ENCODE measurements around the gene ANO9. TPM values are rescaled to one million over a fixed set of nuclear protein-coding genes. Genes with fewer than 3 reads are reported as not detected.

The ANO9 gene
- total and polyA plus RNA-seq, 2 donors (not counting 1 experiment from before 2014, with no cell fraction given): not detected

DNA sequence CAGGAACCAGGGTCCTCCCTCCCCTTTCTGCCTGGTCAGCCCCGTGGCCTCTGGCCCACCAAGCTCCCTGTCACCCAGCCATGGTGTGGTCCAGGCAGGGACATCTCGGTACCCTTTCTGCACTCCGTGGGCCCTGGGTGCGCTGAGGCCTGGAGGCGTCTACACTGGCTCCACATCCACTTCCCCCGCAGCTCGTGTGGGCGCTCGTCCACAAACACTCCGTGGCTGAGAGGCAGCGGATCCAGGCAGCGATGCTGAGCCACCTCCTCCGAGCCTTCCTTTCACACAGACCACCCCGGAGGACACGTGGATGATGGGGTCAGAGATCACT, 49.1 kb upstream of the ANO9 start:
- no peaks in the 10 kb centered on the region for H3K79me2 ChIP-seq (ENCODE audit: control insufficient read depth, insufficient read depth, low read length)
- H3K4me3 ChIP-seq (replicated peaks in 1 of 4; ENCODE audit: control extremely low read depth in 1 of 4, insufficient read depth in 1 of 4, low read depth in 3 of 4, low read length in 4 of 4): no peak overlapping the region
- H3K9me3 ChIP-seq (ENCODE audit: control insufficient read depth, insufficient read depth, low read depth, low read length): no peaks in the 10 kb centered on the region
- TF ChIP-seq, protein P1, sequence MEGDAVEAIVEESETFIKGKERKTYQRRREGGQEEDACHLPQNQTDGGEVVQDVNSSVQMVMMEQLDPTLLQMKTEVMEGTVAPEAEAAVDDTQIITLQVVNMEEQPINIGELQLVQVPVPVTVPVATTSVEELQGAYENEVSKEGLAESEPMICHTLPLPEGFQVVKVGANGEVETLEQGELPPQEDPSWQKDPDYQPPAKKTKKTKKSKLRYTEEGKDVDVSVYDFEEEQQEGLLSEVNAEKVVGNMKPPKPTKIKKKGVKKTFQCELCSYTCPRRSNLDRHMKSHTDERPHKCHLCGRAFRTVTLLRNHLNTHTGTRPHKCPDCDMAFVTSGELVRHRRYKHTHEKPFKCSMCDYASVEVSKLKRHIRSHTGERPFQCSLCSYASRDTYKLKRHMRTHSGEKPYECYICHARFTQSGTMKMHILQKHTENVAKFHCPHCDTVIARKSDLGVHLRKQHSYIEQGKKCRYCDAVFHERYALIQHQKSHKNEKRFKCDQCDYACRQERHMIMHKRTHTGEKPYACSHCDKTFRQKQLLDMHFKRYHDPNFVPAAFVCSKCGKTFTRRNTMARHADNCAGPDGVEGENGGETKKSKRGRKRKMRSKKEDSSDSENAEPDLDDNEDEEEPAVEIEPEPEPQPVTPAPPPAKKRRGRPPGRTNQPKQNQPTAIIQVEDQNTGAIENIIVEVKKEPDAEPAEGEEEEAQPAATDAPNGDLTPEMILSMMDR (conservative IDR thresholded peaks at IDR 0.05 in 1 of 2, IDR thresholded peaks at IDR 0.05 in 1 of 2; ENCODE audit: low read depth in 1 of 2, low read length in 2 of 2): no peak
- TF ChIP-seq EZH2 (IDR thresholded peaks at IDR 0.05; ENCODE audit: low read length, missing control alignments): no peak
- H3K4me1 ChIP-seq (ENCODE audit: control insufficient read depth, extremely low read depth, insufficient read depth, low read length): no peaks in the 10 kb centered on the region
- no peak overlapping the region for H2AFZ ChIP-seq (ENCODE audit: low read length)
- no peak for DNase-seq (ENCODE audit: low read depth in 2 of 2)
- H3K4me2 ChIP-seq (ENCODE audit: extremely low read depth, insufficient read depth, low read length): no peak overlapping the region
- no peaks in the 10 kb centered on the region for H3K27me3 ChIP-seq (ENCODE audit: control insufficient read depth, insufficient read depth, low read length)
- H3K36me3 ChIP-seq (ENCODE audit: control insufficient read depth, insufficient read depth, low read length): peaks cover 11% of the 10 kb centered on the region
- no peak overlapping the region for H3K9ac ChIP-seq (ENCODE audit: insufficient read depth, low read length)
- H3K27ac ChIP-seq (ENCODE audit: insufficient read depth, low read length): no peak overlapping the region
- no peaks in the 10 kb centered on the region for H4K20me1 ChIP-seq (ENCODE audit: control insufficient read depth, extremely low read depth, insufficient read depth, low read length)

DNA sequence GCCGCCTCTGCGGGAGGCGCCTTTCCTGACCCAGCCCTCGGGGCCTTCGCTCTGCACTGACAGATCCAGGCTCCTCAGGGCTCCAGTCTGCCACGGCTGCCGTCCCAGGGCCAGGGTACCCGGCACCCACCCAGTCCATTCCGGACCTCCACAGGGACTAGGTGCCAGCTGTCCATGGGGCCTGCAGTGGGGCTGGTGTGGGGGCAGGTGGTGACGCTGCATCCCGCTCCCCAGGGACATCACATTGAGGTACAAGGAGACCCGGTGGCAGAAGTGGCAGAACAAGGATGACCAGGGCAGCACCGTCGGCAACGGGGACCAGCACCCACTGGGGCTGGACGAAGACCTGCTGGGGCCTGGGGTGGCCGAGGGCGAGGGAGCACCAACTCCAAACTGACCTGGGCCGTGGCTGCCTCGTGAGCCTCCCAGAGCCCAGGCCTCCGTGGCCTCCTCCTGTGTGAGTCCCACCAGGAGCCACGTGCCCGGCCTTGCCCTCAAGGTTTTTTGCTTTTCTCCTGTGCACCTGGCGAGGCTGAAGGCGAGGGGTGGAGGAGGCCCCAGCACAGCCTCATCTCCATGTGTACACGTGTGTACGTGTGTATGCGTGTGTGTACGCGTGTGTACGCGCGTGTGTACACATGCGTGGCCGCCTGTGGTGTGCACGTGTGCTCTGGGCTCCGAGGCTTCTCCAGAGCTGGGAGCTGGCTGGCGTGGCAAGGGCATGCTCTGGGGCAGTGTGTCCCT, 48.5 kb upstream of the ANO9 start:
- Histone ChIP-seq H3K4me3 (replicated peaks in 1 of 4; ENCODE audit: control extremely low read depth in 1 of 4, insufficient read depth in 1 of 4, low read depth in 3 of 4, low read length in 4 of 4) (no peak overlapping the region), H4K20me1 (ENCODE audit: control insufficient read depth, extremely low read depth, insufficient read depth, low read length) (no peaks in the 10 kb centered on the region)
- DNase-seq (ENCODE audit: low read depth in 2 of 2): no peak

DNA sequence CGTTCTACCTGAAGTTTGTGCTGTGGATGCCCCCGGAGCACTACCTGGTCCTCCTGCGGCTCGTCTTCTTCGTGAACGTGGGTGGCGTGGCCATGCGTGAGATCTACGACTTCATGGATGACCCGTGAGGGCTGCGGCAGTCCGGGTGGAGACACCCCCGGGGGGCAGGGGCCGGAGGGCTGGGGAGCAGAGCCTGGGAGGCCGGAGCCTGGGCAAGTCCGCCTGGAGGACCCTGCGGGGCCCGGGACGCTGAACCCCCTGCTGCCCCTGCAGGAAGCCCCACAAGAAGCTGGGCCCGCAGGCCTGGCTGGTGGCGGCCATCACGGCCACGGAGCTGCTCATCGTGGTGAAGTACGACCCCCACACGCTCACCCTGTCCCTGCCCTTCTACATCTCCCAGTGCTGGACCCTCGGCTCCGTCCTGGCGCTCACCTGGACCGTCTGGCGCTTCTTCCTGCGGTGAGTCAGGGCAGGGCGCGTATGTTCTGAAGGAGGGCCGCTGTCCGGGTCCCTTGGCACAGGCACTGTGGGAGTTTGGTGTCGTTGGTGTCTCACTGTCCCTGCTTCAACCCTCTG, 47.9 kb upstream of the ANO9 start:
- Histone ChIP-seq H3K4me3 (replicated peaks in 1 of 4; ENCODE audit: control extremely low read depth in 1 of 4, insufficient read depth in 1 of 4, low read depth in 3 of 4, low read length in 4 of 4) (no peak overlapping the region), H3K9me3 (ENCODE audit: control insufficient read depth, insufficient read depth, low read depth, low read length) (no peaks in the 10 kb centered on the region), H3K79me2 (ENCODE audit: control insufficient read depth, insufficient read depth, low read length) (no peaks in the 10 kb centered on the region), H3K27me3 (ENCODE audit: control insufficient read depth, insufficient read depth, low read length) (no peaks in the 10 kb centered on the region), H3K36me3 (ENCODE audit: control insufficient read depth, insufficient read depth, low read length) (peaks cover 5% of the 10 kb centered on the region), H3K9ac (ENCODE audit: insufficient read depth, low read length) (no peak overlapping the region), H3K4me2 (ENCODE audit: extremely low read depth, insufficient read depth, low read length) (no peak overlapping the region), H3K27ac (ENCODE audit: insufficient read depth, low read length) (no peak overlapping the region), H2AFZ (ENCODE audit: low read length) (no peak overlapping the region), H3K4me1 (ENCODE audit: control insufficient read depth, extremely low read depth, insufficient read depth, low read length) (no peaks in the 10 kb centered on the region), H4K20me1 (ENCODE audit: control insufficient read depth, extremely low read depth, insufficient read depth, low read length) (no peaks in the 10 kb centered on the region)
- no peak for TF ChIP-seq EZH2 (IDR thresholded peaks at IDR 0.05; ENCODE audit: low read length, missing control alignments)
- TF ChIP-seq, protein P1 (conservative IDR thresholded peaks at IDR 0.05 in 1 of 2, IDR thresholded peaks at IDR 0.05 in 1 of 2; ENCODE audit: low read depth in 1 of 2, low read length in 2 of 2): no peak
- DNase-seq (ENCODE audit: low read depth in 2 of 2): no peak

More for the DNA sequence above, 48.5 kb upstream of the ANO9 start:
- Histone ChIP-seq H3K9ac (ENCODE audit: insufficient read depth, low read length) (no peak overlapping the region), H2AFZ (ENCODE audit: low read length) (no peak overlapping the region), H3K27me3 (ENCODE audit: control insufficient read depth, insufficient read depth, low read length) (no peaks in the 10 kb centered on the region), H3K4me2 (ENCODE audit: extremely low read depth, insufficient read depth, low read length) (no peak overlapping the region), H3K27ac (ENCODE audit: insufficient read depth, low read length) (no peak overlapping the region), H3K9me3 (ENCODE audit: control insufficient read depth, insufficient read depth, low read depth, low read length) (no peaks in the 10 kb centered on the region), H3K79me2 (ENCODE audit: control insufficient read depth, insufficient read depth, low read length) (no peaks in the 10 kb centered on the region), H3K36me3 (ENCODE audit: control insufficient read depth, insufficient read depth, low read length) (peaks cover 8% of the 10 kb centered on the region), H3K4me1 (ENCODE audit: control insufficient read depth, extremely low read depth, insufficient read depth, low read length) (no peaks in the 10 kb centered on the region)
- TF ChIP-seq EZH2 (IDR thresholded peaks at IDR 0.05; ENCODE audit: low read length, missing control alignments): no peak
- TF ChIP-seq, protein P1 (conservative IDR thresholded peaks at IDR 0.05 in 1 of 2, IDR thresholded peaks at IDR 0.05 in 1 of 2; ENCODE audit: low read depth in 1 of 2, low read length in 2 of 2): no peak

Measured in fibroblast of lung (primary cell).